Uterus (tissue), 4 donors: ENCODE data around the gene SSNA1. TPM values are rescaled to one million over a fixed set of nuclear protein-coding genes. Genes with fewer than 3 reads are reported as not detected.

Experiments used
- DNase-seq, 2 donors: peaks; one replicate each; pipeline ENCODE4 v3.0.0-alpha.2; 2019 to 2020
- H3K27ac ChIP-seq, 2 donors: fragments of 200-600 bp; sonication (generic); 1 replicate in 1 of 2; 2 replicates in 1 of 2; pipeline ENCODE4 v1.5.1; 2016 to 2018
- H3K27me3 ChIP-seq, 2 donors: fragments of 200-600 bp; sonication (generic); one replicate each; pipeline ENCODE4 v1.5.1; 2018 to 2019; ENCODE audit warnings: control low read depth in 1 of 2
- H3K36me3 ChIP-seq, 2 donors: fragments of 200-600 bp; sonication (generic); one replicate each; pipeline ENCODE4 v1.5.1; 2019; ENCODE audit warnings: control low read depth in 1 of 2
- H3K4me1 ChIP-seq, 2 donors: fragments of 200-600 bp; sonication (generic); one replicate each; pipeline ENCODE4 v1.5.1; 2018 to 2019; ENCODE audit warnings: control low read depth in 1 of 2
- H3K4me3 ChIP-seq, 2 donors: fragments of 200-600 bp; sonication (generic); 1 replicate in 1 of 2; 2 replicates in 1 of 2; pipeline ENCODE4 v1.5.1; 2018 to 2019; ENCODE audit warnings: mild to moderate bottlenecking in 1 of 2
- H3K9me3 ChIP-seq, 2 donors: fragments of 200-600 bp; sonication (generic); one replicate each; pipeline ENCODE4 v1.5.1; 2019; ENCODE audit warnings: control low read depth in 1 of 2
- CTCF ChIP-seq, 4 experiments: fragments of 200-600 bp in 2 of 4; fragments of 450-650 bp in 2 of 4; sonication (generic) in 2 of 4; IDR thresholded peaks; one replicate each; pipeline ENCODE4 v1.5.1; 2016 to 2019; ENCODE audit warnings: antibody characterized with exemption in 4 of 4, mild to moderate bottlenecking in 2 of 4, moderate library complexity in 1 of 4
- POLR2A ChIP-seq, 2 donors: fragments of 450-650 bp; IDR thresholded peaks; one replicate each; pipeline ENCODE4 v1.6.1; 2016; ENCODE audit warnings: antibody characterized with exemption in 2 of 2, mild to moderate bottlenecking in 1 of 2, moderate library complexity in 1 of 2
- intact Hi-C: fragments of 100-400 bp; cut with DNase I; formaldehyde crosslinking; loops from one replicate; pipeline ENCODE4 v1.15.1; 2023; ENCODE audit warnings: low total_unique reads
- total RNA-seq, 4 donors: library from RNA; depleted of rRNA in 3 of 4; stranded (reverse); fragments of >200 nt in 3 of 4; gene quantifications; one replicate each; pipeline versions ENCODE4 v1.1.0 to v1.2.4, GENCODE V29; 2014 to 2023
- donor health status: DM: yes; HTN: yes; CAD: no.

Gene SSNA1
- total RNA-seq, 4 donors from 2014 or later, result 17.1 to 47.1 (median 40.6) TPM

- Histone ChIP-seq H3K9me3 (no peaks in the 10 kb centered on the region), H3K27me3 (no peaks in the 10 kb centered on the region), H3K4me3 (no peak overlapping the region), H3K4me1 (no peaks in the 10 kb centered on the region), H3K27ac (no peak overlapping the region), H3K36me3 (no peaks in the 10 kb centered on the region)
- no peak for DNase-seq
- intact Hi-C loops, result no loop called here
- TF ChIP-seq CTCF (IDR thresholded peaks at IDR 0.05) (no peak), POLR2A (IDR thresholded peaks at IDR 0.05) (no peak)
These were observed 8.0 kb upstream of the SSNA1 start for GRCh38 chr9:137180491-137180890.

- Histone ChIP-seq H3K4me3 (no peak overlapping the region), H3K4me1 (peaks cover 5 to 7% of the 10 kb centered on the region in 2 donors), H3K9me3 (no peaks in the 10 kb centered on the region), H3K27ac (no peak overlapping the region), H3K36me3 (no peaks in the 10 kb centered on the region), H3K27me3 (no peaks in the 10 kb centered on the region)
- intact Hi-C loops, result no loop called here
- TF ChIP-seq POLR2A (IDR thresholded peaks at IDR 0.05) (no peak), CTCF (IDR thresholded peaks at IDR 0.05) (no peak)
- DNase-seq, result no peak
These were observed 6.8 kb upstream of the SSNA1 start for GRCh38 chr9:137181680-137182079.

GRCh38 chr9:137182836-137183235 lies 5.6 kb upstream of the SSNA1 start:
- Histone ChIP-seq H3K4me3 (no peak overlapping the region), H3K9me3 (no peaks in the 10 kb centered on the region), H3K36me3 (no peaks in the 10 kb centered on the region), H3K4me1 (peaks cover 9 to 15% of the 10 kb centered on the region in 2 donors), H3K27ac (no peak overlapping the region), H3K27me3 (no peaks in the 10 kb centered on the region)
- no peak for TF ChIP-seq POLR2A (IDR thresholded peaks at IDR 0.05)
- TF ChIP-seq CTCF (IDR thresholded peaks at IDR 0.05), result no peak
- no peak for DNase-seq
- intact Hi-C loops, result no loop called here

GRCh38 chr9:137183980-137184595 lies 4.4 kb upstream of the SSNA1 start:
- Histone ChIP-seq H3K4me1 (peaks cover 9 to 15% of the 10 kb centered on the region in 2 donors), H3K27me3 (no peaks in the 10 kb centered on the region), H3K9me3 (no peaks in the 10 kb centered on the region), H3K27ac (no peak overlapping the region), H3K4me3 (no peak overlapping the region), H3K36me3 (no peaks in the 10 kb centered on the region)
- TF ChIP-seq POLR2A (IDR thresholded peaks at IDR 0.05) (no peak), CTCF (IDR thresholded peaks at IDR 0.05) (no peak)
- DNase-seq, result no peak
- intact Hi-C loops, result no loop called here

- Histone ChIP-seq H3K36me3 (no peaks in the 10 kb centered on the region), H3K9me3 (no peaks in the 10 kb centered on the region), H3K4me1 (peaks cover 14 to 23% of the 10 kb centered on the region in 2 donors), H3K27ac (no peak overlapping the region), H3K27me3 (no peaks in the 10 kb centered on the region), H3K4me3 (no peak overlapping the region)
- TF ChIP-seq CTCF (IDR thresholded peaks at IDR 0.05) (no peak), POLR2A (IDR thresholded peaks at IDR 0.05) (no peak)
- DNase-seq, result no peak
- intact Hi-C loops, result no loop called here
These were observed 3.4 kb upstream of the SSNA1 start for GRCh38 chr9:137184881-137185660.
